ENCODE measurements around the gene TBC1D23. TPM values are rescaled to one million over a fixed set of nuclear protein-coding genes. Genes with fewer than 3 reads are reported as not detected.

The TBC1D23 gene
- total and polyA plus RNA-seq, 4 donors, result 33.8 to 82.1 (median 47.3) TPM

DNA sequence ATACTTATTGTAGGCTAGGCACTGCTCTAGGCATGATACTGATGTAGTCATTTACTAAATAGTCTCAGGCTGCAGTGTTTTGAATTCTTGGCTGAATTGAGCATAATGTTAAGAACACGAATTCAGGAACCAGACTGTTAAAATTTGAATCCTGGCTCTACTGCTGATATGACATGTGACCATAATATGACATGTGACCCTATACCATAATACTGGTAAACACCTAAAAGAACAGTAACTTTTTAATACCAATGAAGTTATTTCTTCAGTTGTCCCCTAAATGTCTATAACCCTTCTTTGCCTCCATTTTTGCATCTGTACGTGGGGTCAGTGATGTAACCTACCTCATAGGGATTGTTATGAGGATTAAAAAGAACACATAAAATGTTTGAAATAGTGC, 18.1 kb downstream of the TBC1D23 start:
- H3K27ac ChIP-seq (ENCODE audit: low read depth, low read length), result peak overlapping the region; percentile 31
- no peak for DNase-seq (ENCODE audit: low read depth in 4 of 6, low spot score in 6 of 6)
- WGBS (ENCODE audit: insufficient coverage), result no CpG with 5 or more reads among the region's 2 CpGs

DNA sequence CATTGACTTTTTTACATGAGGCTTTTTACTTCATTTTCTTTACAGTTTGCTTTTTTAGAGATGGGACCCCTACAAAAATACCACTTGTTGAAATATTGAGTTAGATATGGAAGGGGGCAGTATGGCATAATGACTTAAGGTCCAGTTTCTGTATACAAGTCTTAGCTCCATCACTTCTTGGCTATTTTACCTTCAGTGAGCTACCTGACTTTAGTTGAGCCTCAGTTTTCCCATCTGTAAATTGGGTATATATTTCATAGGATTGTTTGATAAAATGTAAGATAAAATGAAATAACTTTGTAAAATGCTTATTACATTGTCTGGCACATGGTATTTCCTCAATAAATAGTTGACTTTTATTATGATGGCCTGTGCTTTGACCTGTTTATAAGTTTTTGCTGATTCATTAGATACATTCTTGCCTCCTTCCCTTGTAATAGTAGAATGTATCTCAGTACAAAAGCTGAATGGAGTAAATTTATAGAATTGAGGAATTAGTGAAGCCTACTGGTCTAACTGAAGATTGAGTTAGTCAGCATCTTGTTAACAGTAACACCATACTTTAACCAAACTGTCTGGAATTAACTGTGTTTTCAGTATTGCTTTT, 27.6 kb downstream of the TBC1D23 start:
- Histone ChIP-seq H3K36me3 (ENCODE audit: control insufficient read depth, insufficient read depth, low read length) (peaks cover 21% of the 10 kb centered on the region), H3K27ac (ENCODE audit: low read depth, low read length) (no peak overlapping the region), H3K9me3 (ENCODE audit: control insufficient read depth, insufficient read depth, low read length) (no peaks in the 10 kb centered on the region), H3K4me3 (ENCODE audit: low read depth, low read length) (no peak overlapping the region), H3K4me1 (ENCODE audit: control insufficient read depth, insufficient read depth, low read length) (no peaks in the 10 kb centered on the region), H3K27me3 (ENCODE audit: control insufficient read depth, insufficient read depth, low read length) (no peaks in the 10 kb centered on the region)
- DNase-seq (ENCODE audit: low read depth in 4 of 6, low spot score in 6 of 6), result no peak

More for the DNA sequence above, 18.1 kb downstream of the TBC1D23 start:
- no peak overlapping the region for H3K4me3 ChIP-seq (ENCODE audit: low read depth, low read length)
- H3K9me3 ChIP-seq (ENCODE audit: control insufficient read depth, insufficient read depth, low read length), result no peaks in the 10 kb centered on the region
- H3K36me3 ChIP-seq (ENCODE audit: control insufficient read depth, insufficient read depth, low read length), result peaks cover 5% of the 10 kb centered on the region
- H3K4me1 ChIP-seq (ENCODE audit: control insufficient read depth, insufficient read depth, low read length), result peaks cover 4% of the 10 kb centered on the region
- H3K27me3 ChIP-seq (ENCODE audit: control insufficient read depth, insufficient read depth, low read length), result no peaks in the 10 kb centered on the region

DNA sequence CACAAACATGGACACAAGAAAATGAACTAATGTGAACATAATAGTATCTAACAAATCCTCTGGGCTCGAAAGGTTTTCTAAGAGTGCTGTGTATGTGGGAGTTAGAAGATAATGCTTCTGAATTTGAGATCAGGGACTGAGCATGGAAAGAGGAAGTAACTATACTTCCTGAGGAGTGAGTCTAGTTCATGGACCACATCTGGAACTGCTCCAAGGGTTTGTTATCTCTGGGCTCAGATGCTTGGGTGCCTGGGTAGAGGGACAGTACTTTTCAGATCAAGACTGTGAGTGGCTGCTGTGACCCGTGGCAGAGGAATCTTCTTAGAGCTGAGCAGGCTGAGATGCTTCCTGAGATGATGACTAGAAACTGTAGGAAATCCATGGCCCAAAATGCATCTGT, 28.5 kb downstream of the TBC1D23 start:
- Histone ChIP-seq H3K9me3 (ENCODE audit: control insufficient read depth, insufficient read depth, low read length) (no peaks in the 10 kb centered on the region), H3K4me1 (ENCODE audit: control insufficient read depth, insufficient read depth, low read length) (no peaks in the 10 kb centered on the region), H3K36me3 (ENCODE audit: control insufficient read depth, insufficient read depth, low read length) (peaks cover 21% of the 10 kb centered on the region), H3K4me3 (ENCODE audit: low read depth, low read length) (no peak overlapping the region), H3K27me3 (ENCODE audit: control insufficient read depth, insufficient read depth, low read length) (no peaks in the 10 kb centered on the region), H3K27ac (ENCODE audit: low read depth, low read length) (no peak overlapping the region)
- DNase-seq (ENCODE audit: low read depth in 4 of 6, low spot score in 6 of 6), result no peak
- 88% methylated on average over 2 of the region's 2 CpGs for WGBS (ENCODE audit: insufficient coverage)

DNA sequence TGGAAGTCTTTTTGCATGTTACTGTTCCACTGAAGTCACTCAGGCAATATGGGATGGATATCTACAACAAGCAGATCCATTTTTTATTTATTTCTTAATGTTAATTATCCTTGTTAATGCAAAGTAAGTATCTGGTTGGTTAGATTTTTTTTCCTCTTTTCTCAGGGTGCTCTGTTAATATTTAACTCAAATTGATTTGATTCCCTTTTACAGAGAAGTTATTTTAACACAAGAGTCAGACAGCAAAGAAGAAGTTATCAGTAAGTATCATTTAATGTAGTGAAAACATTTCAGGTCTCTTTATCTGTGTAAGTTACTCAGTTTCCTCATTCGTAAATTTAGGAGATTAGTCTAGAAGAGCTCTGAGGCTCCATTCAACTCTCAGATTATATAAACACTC, 34.3 kb downstream of the TBC1D23 start:
- DNase-seq (ENCODE audit: low read depth in 4 of 6, low spot score in 6 of 6), result no peak
- Histone ChIP-seq H3K36me3 (ENCODE audit: control insufficient read depth, insufficient read depth, low read length) (peaks cover 13% of the 10 kb centered on the region), H3K27ac (ENCODE audit: low read depth, low read length) (no peak overlapping the region), H3K4me3 (ENCODE audit: low read depth, low read length) (no peak overlapping the region), H3K9me3 (ENCODE audit: control insufficient read depth, insufficient read depth, low read length) (no peaks in the 10 kb centered on the region), H3K27me3 (ENCODE audit: control insufficient read depth, insufficient read depth, low read length) (no peaks in the 10 kb centered on the region), H3K4me1 (ENCODE audit: control insufficient read depth, insufficient read depth, low read length) (no peaks in the 10 kb centered on the region)
- no CpG with 5 or more reads among the region's 1 CpG for WGBS (ENCODE audit: insufficient coverage)

DNA sequence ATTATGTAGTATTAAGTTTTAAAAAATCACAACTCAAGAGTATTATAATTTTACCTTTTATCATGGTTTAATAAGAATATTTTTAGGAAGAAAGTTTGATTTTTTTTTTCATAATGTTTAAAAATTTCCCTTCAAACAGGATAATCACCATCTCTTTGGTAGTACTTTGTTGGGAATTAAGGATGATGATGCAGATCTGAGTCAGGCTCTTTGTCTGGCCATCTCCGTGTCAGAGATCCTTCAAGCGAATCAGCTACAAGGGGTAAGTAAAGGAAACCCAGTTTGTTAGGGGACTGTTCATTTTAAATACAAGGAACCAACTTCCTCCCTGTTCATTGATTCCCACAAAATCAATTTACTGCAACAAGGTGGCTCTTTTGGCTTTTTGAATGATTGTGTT, 37.0 kb downstream of the TBC1D23 start:
- H3K4me3 ChIP-seq (ENCODE audit: low read depth, low read length), result no peak overlapping the region
- no peaks in the 10 kb centered on the region for H3K9me3 ChIP-seq (ENCODE audit: control insufficient read depth, insufficient read depth, low read length)
- no CpG with 5 or more reads among the region's 2 CpGs for WGBS (ENCODE audit: insufficient coverage)
- peaks cover 9% of the 10 kb centered on the region for H3K36me3 ChIP-seq (ENCODE audit: control insufficient read depth, insufficient read depth, low read length)
- no peak for DNase-seq (ENCODE audit: low read depth in 4 of 6, low spot score in 6 of 6)
- no peak overlapping the region for H3K27ac ChIP-seq (ENCODE audit: low read depth, low read length)
- no peaks in the 10 kb centered on the region for H3K4me1 ChIP-seq (ENCODE audit: control insufficient read depth, insufficient read depth, low read length)
- no peaks in the 10 kb centered on the region for H3K27me3 ChIP-seq (ENCODE audit: control insufficient read depth, insufficient read depth, low read length)

DNA sequence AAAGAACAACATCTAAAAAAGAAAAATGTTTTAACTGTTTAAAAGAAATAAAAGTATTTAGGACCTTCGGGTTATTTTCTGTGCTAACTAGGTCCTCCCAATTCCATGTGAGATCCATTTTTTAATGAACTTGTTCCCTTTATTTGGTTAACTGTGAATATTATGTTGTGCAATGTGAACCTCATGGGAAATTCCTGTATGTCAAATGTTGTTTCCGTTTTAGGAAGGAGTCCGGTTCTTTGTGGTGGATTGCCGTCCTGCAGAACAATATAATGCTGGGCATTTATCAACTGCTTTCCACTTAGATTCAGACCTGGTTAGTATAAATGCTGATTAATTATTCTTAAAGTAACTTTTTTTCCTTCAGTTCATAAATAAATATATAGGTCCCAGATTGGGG, 38.2 kb downstream of the TBC1D23 start:
- no peaks in the 10 kb centered on the region for H3K9me3 ChIP-seq (ENCODE audit: control insufficient read depth, insufficient read depth, low read length)
- H3K4me3 ChIP-seq (ENCODE audit: low read depth, low read length), result no peak overlapping the region
- no peak for DNase-seq (ENCODE audit: low read depth in 4 of 6, low spot score in 6 of 6)
- H3K4me1 ChIP-seq (ENCODE audit: control insufficient read depth, insufficient read depth, low read length), result no peaks in the 10 kb centered on the region
- no peaks in the 10 kb centered on the region for H3K27me3 ChIP-seq (ENCODE audit: control insufficient read depth, insufficient read depth, low read length)
- peaks cover 9% of the 10 kb centered on the region for H3K36me3 ChIP-seq (ENCODE audit: control insufficient read depth, insufficient read depth, low read length)
- no peak overlapping the region for H3K27ac ChIP-seq (ENCODE audit: low read depth, low read length)
- WGBS (ENCODE audit: insufficient coverage), result 90% methylated on average over 2 of the region's 4 CpGs

DNA sequence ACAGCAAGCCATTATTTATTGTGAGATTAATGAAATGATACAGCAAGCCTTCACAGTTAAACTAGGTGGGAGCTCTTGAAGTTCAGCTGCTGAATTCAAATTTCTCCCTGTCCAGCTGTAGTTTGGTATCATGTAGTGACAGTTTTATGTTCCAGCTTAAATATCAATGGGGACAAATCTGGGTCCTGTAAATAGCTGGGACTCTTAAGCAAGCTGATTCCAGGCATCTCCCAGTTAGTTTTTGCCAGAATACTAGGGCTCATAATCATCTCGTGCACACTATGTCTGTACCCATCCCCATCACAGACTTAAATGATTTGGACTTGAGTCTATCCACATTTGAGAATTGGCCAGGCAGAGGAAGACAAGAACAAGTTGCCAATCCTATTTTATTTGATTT, 45.9 kb downstream of the TBC1D23 start:
- Histone ChIP-seq H3K27me3 (ENCODE audit: control insufficient read depth, insufficient read depth, low read length) (no peaks in the 10 kb centered on the region), H3K9me3 (ENCODE audit: control insufficient read depth, insufficient read depth, low read length) (no peaks in the 10 kb centered on the region), H3K4me1 (ENCODE audit: control insufficient read depth, insufficient read depth, low read length) (no peaks in the 10 kb centered on the region), H3K36me3 (ENCODE audit: control insufficient read depth, insufficient read depth, low read length) (peaks cover 4% of the 10 kb centered on the region), H3K4me3 (ENCODE audit: low read depth, low read length) (no peak overlapping the region), H3K27ac (ENCODE audit: low read depth, low read length) (no peak overlapping the region)
- no peak for DNase-seq (ENCODE audit: low read depth in 4 of 6, low spot score in 6 of 6)
- no CpG with 5 or more reads among the region's 1 CpG for whole genome bisulfite sequencing (ENCODE audit: insufficient coverage)

DNA sequence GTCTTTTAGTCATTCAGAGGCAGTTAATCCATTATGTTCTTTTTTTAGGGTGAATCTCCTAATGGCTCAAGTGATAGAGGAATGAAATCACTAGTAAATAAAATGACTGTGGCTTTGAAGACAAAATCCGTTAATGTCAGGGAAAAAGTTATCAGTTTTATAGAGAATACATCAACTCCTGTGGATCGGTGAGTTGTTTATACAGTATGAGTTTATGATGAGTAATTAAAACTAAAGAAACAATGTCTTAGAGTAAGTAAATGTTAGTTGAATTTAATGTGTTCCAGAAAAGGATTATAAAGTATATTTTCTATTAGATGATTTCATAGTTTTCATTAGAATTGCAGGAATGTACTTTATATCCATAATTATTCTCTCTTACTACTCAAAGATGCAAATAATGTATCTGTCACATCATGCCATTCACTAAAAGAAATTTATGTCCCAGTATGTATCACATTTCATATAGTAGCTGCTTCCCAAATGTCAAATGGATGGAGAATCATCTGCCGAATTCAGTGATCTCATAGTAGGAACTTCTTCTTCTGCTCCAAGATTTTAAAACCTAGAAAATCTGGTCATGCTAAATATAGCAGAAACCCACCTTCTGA, 49.7 kb downstream of the TBC1D23 start:
- no peaks in the 10 kb centered on the region for H3K9me3 ChIP-seq (ENCODE audit: control insufficient read depth, insufficient read depth, low read length)
- no peak overlapping the region for H3K4me3 ChIP-seq (ENCODE audit: low read depth, low read length)
- no peak for DNase-seq (ENCODE audit: low read depth in 4 of 6, low spot score in 6 of 6)
- WGBS (ENCODE audit: insufficient coverage), result no CpG with 5 or more reads among the region's 3 CpGs
- no peak overlapping the region for H3K27ac ChIP-seq (ENCODE audit: low read depth, low read length)
- peaks cover 3% of the 10 kb centered on the region for H3K36me3 ChIP-seq (ENCODE audit: control insufficient read depth, insufficient read depth, low read length)
- no peaks in the 10 kb centered on the region for H3K27me3 ChIP-seq (ENCODE audit: control insufficient read depth, insufficient read depth, low read length)
- no peaks in the 10 kb centered on the region for H3K4me1 ChIP-seq (ENCODE audit: control insufficient read depth, insufficient read depth, low read length)

DNA sequence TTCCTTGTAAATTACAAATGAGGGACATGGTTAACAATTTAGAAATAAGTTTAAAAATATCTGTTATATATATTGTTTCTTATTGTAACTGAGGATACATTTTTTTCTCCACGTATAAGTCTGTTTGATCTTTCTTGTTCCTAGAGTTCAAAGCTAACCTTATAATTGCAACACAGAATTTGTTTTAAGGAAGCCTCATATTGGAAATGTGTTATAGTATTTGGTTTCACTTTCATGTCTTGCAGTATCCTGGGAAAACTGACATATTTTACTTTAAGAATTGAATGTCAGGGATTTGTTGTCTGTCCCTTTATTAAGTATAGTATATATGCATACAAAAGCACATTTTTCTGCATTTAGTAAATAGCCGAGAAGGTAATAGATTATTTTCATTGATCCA, 50.2 kb downstream of the TBC1D23 start:
- H3K9me3 ChIP-seq (ENCODE audit: control insufficient read depth, insufficient read depth, low read length), result no peaks in the 10 kb centered on the region
- H3K36me3 ChIP-seq (ENCODE audit: control insufficient read depth, insufficient read depth, low read length), result peaks cover 3% of the 10 kb centered on the region
- no peaks in the 10 kb centered on the region for H3K4me1 ChIP-seq (ENCODE audit: control insufficient read depth, insufficient read depth, low read length)
- no peak for DNase-seq (ENCODE audit: low read depth in 4 of 6, low spot score in 6 of 6)
- H3K4me3 ChIP-seq (ENCODE audit: low read depth, low read length), result no peak overlapping the region
- no peaks in the 10 kb centered on the region for H3K27me3 ChIP-seq (ENCODE audit: control insufficient read depth, insufficient read depth, low read length)
- H3K27ac ChIP-seq (ENCODE audit: low read depth, low read length), result no peak overlapping the region
- WGBS (ENCODE audit: insufficient coverage), result no CpG with 5 or more reads among the region's 2 CpGs

DNA sequence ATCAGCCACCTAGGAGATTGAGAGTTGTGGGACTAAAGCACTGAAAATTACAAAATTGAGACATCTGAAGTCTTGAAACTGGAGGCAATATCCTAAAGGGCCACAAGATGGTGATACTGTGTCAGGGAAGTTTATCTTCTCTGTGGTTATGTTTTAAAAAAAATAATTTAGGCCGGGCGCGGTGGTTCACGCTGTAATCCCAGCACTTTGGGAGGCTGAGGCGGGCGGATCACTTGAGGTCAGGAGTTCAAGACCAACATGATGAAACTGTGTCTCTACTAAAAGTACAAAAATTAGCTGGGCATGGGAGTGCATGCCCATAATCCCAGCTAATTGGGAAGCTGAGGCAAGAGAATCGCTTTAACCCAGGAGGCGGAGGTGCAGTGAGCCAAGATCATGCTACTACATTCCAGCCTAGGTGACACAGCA, 55.9 kb downstream of the TBC1D23 start:
- no peaks in the 10 kb centered on the region for H3K9me3 ChIP-seq (ENCODE audit: control insufficient read depth, insufficient read depth, low read length)
- no peaks in the 10 kb centered on the region for H3K27me3 ChIP-seq (ENCODE audit: control insufficient read depth, insufficient read depth, low read length)
- peak in 4 of 6 donors; percentile 12 to 81 (median 48) for DNase-seq (ENCODE audit: low read depth in 4 of 6, low spot score in 6 of 6)
- H3K36me3 ChIP-seq (ENCODE audit: control insufficient read depth, insufficient read depth, low read length), result peaks cover 10% of the 10 kb centered on the region
- H3K4me3 ChIP-seq (ENCODE audit: low read depth, low read length), result no peak overlapping the region
- H3K4me1 ChIP-seq (ENCODE audit: control insufficient read depth, insufficient read depth, low read length), result no peaks in the 10 kb centered on the region
- WGBS (ENCODE audit: insufficient coverage), result 68% methylated on average over 5 of the region's 8 CpGs
- H3K27ac ChIP-seq (ENCODE audit: low read depth, low read length), result no peak overlapping the region

Measured in spinal cord (tissue), 10 donors.